ENCODE data around the gene KDR. TPM values are rescaled to one million over a fixed set of nuclear protein-coding genes. Genes with fewer than 3 reads are reported as not detected.

KDR gene
- total RNA-seq, 3 donors from 2014 or later (not counting 1 experiment from before 2014, with no cell fraction given) = 0.07 to 0.08 TPM; not detected in 1

DNA sequence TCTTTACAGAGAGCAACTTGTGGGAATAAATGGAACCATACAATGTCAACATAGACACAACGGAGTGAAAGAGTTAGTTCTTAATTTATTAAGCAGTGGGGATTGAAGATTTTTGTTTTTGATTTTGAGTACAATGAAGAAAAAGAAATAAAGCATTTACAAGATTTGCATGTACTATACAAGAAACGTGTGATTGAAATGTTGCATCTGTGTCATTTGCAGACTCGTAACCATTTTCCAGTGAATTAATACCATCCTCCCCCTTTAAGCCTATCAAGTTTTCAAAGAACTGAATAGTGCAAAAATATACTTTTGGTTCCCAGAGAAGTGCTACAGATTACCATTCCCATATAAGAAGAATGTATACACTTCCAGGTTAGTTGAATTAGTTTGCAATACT is 8.6 kb upstream of the KDR start:
- H3K4me1 Mint-ChIP-seq = no peaks in the 10 kb centered on the region
- H3K27ac Mint-ChIP-seq = no peak overlapping the region
- peaks cover 4% of the 10 kb centered on the region for H3K27me3 ChIP-seq (ENCODE audit: control insufficient read depth, insufficient read depth, low read length)
- H3K4me1 ChIP-seq (ENCODE audit: control insufficient read depth, insufficient read depth, low read length) = no peaks in the 10 kb centered on the region
- H3K36me3 ChIP-seq (ENCODE audit: control insufficient read depth, insufficient read depth, low read length) = no peaks in the 10 kb centered on the region
- ATAC-seq (no peak), DNase-seq (no peak)
- H3K36me3 Mint-ChIP-seq = no peaks in the 10 kb centered on the region
- H3K27ac ChIP-seq (ENCODE audit: low read length) = no peak overlapping the region
- H3K9me3 ChIP-seq (ENCODE audit: control insufficient read depth, insufficient read depth, low read length) = no peaks in the 10 kb centered on the region
- H3K27me3 Mint-ChIP-seq (ENCODE audit: low read depth in 2 of 2) = peaks cover 8 to 23% of the 10 kb centered on the region in 2 donors
- whole genome bisulfite sequencing (ENCODE audit: insufficient coverage) = 83% methylated on average over 3 of the region's 3 CpGs
- H3K4me3 ChIP-seq (ENCODE audit: low read length) = no peak overlapping the region
- no peak overlapping the region for H3K4me3 Mint-ChIP-seq
- intact Hi-C loops (cut with micrococcal nuclease) = no loop called here
- TF ChIP-seq, protein P1, sequence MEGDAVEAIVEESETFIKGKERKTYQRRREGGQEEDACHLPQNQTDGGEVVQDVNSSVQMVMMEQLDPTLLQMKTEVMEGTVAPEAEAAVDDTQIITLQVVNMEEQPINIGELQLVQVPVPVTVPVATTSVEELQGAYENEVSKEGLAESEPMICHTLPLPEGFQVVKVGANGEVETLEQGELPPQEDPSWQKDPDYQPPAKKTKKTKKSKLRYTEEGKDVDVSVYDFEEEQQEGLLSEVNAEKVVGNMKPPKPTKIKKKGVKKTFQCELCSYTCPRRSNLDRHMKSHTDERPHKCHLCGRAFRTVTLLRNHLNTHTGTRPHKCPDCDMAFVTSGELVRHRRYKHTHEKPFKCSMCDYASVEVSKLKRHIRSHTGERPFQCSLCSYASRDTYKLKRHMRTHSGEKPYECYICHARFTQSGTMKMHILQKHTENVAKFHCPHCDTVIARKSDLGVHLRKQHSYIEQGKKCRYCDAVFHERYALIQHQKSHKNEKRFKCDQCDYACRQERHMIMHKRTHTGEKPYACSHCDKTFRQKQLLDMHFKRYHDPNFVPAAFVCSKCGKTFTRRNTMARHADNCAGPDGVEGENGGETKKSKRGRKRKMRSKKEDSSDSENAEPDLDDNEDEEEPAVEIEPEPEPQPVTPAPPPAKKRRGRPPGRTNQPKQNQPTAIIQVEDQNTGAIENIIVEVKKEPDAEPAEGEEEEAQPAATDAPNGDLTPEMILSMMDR (IDR thresholded peaks at IDR 0.05) = no peak
- H3K9me3 Mint-ChIP-seq = peaks cover 0 to 2% of the 10 kb centered on the region in 2 donors

DNA sequence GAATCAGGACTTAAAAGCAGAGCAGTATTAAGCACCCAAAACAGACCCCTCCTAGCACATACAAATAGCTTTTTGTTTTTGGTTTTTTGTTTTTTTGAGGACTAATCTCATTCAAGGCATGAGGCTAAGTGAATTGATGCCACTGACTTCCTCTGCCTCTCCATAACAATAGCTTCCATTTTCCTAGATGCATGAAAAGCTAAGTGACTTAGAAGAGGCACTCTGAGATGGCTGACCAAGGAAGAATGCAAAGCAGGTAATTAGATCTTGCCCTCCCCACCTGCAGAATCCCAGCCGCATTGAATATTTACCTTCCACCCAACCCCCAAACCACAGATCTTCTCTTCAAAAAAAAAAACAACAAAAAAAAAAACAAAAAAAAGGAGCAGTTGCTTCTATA is 7.4 kb upstream of the KDR start:
- ATAC-seq (no peak), DNase-seq (no peak)
- H3K27me3 Mint-ChIP-seq (ENCODE audit: low read depth in 2 of 2) = peaks cover 13 to 25% of the 10 kb centered on the region in 2 donors
- no peaks in the 10 kb centered on the region for H3K36me3 Mint-ChIP-seq
- H3K4me1 ChIP-seq (ENCODE audit: control insufficient read depth, insufficient read depth, low read length) = no peaks in the 10 kb centered on the region
- no peaks in the 10 kb centered on the region for H3K36me3 ChIP-seq (ENCODE audit: control insufficient read depth, insufficient read depth, low read length)
- no peak overlapping the region for H3K4me3 ChIP-seq (ENCODE audit: low read length)
- TF ChIP-seq, protein P1 (IDR thresholded peaks at IDR 0.05) = no peak
- H3K4me1 Mint-ChIP-seq = no peaks in the 10 kb centered on the region
- H3K27me3 ChIP-seq (ENCODE audit: control insufficient read depth, insufficient read depth, low read length) = peaks cover 4% of the 10 kb centered on the region
- H3K27ac ChIP-seq (ENCODE audit: low read length) = no peak overlapping the region
- H3K9me3 Mint-ChIP-seq = peaks cover 0 to 2% of the 10 kb centered on the region in 2 donors
- no peaks in the 10 kb centered on the region for H3K9me3 ChIP-seq (ENCODE audit: control insufficient read depth, insufficient read depth, low read length)
- no peak overlapping the region for H3K4me3 Mint-ChIP-seq
- H3K27ac Mint-ChIP-seq = no peak overlapping the region
- 88% methylated on average over 1 of the region's 1 CpG for WGBS (ENCODE audit: insufficient coverage)
- intact Hi-C loops (cut with micrococcal nuclease) = no loop called here

DNA sequence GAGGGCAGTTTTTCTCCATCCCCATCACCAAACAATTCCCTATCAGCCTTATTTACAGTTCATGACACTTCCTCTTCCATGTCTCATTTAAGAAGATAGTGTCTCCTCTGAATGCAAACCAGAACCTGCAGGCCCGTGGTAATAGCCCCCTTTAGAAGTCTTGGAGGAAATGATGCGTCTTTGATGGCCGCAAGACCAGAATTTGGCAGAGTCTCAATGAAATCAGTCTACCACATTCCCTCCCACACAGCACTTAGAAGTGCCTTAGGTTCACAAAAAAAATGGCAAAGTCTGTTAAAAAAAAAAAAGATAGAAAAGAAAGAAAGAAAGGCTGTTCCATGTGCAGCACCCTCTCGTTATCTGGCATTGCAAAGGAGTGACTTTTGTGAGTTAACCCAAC is 2.1 kb upstream of the KDR start:
- DNase-seq = no peak
- H3K27me3 ChIP-seq (ENCODE audit: control insufficient read depth, insufficient read depth, low read length) = peaks cover 11% of the 10 kb centered on the region
- Mint-ChIP-seq H3K9me3 (no peaks in the 10 kb centered on the region), H3K27ac (no peak overlapping the region), H3K27me3 (ENCODE audit: low read depth in 2 of 2) (peaks cover 40 to 44% of the 10 kb centered on the region in 2 donors), H3K4me3 (no peak overlapping the region), H3K4me1 (peaks cover 7 to 8% of the 10 kb centered on the region in 2 donors), H3K36me3 (no peaks in the 10 kb centered on the region)
- no peaks in the 10 kb centered on the region for H3K36me3 ChIP-seq (ENCODE audit: control insufficient read depth, insufficient read depth, low read length)
- no peak overlapping the region for H3K4me3 ChIP-seq (ENCODE audit: low read length)
- no peak overlapping the region for H3K27ac ChIP-seq (ENCODE audit: low read length)
- no peak for ATAC-seq
- 54% methylated on average over 4 of the region's 4 CpGs for WGBS (ENCODE audit: insufficient coverage)
- TF ChIP-seq, protein P1 (IDR thresholded peaks at IDR 0.05) = no peak
- intact Hi-C loops (cut with micrococcal nuclease) = no loop called here
- H3K4me1 ChIP-seq (ENCODE audit: control insufficient read depth, insufficient read depth, low read length) = peaks cover 8% of the 10 kb centered on the region
- no peaks in the 10 kb centered on the region for H3K9me3 ChIP-seq (ENCODE audit: control insufficient read depth, insufficient read depth, low read length)

DNA sequence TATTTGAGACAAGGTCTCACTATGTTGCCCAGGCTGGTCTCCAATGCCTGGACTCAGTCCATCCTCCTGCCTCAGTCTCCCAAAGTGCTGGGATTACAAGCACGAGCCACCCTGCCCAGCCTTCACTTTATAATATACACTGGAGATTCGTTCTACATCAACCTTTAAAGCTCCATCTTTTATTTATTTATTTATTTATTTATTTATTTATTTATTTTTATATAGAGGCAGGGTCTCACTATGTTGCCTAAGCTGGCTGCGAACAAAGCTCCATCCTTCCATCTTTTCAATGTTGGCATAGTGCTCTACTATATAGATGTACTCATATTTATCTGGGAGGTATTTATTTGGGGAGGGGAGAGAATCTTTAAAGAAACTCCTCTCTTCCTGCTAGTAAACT is 1.7 kb upstream of the KDR start:
- Mint-ChIP-seq H3K27ac (no peak overlapping the region), H3K27me3 (ENCODE audit: low read depth in 2 of 2) (peaks cover 40 to 44% of the 10 kb centered on the region in 2 donors), H3K36me3 (no peaks in the 10 kb centered on the region), H3K4me1 (peaks cover 7 to 8% of the 10 kb centered on the region in 2 donors), H3K9me3 (no peaks in the 10 kb centered on the region), H3K4me3 (no peak overlapping the region)
- Histone ChIP-seq H3K4me1 (ENCODE audit: control insufficient read depth, insufficient read depth, low read length) (peaks cover 8% of the 10 kb centered on the region), H3K4me3 (ENCODE audit: low read length) (no peak overlapping the region), H3K36me3 (ENCODE audit: control insufficient read depth, insufficient read depth, low read length) (no peaks in the 10 kb centered on the region), H3K27ac (ENCODE audit: low read length) (no peak overlapping the region), H3K27me3 (ENCODE audit: control insufficient read depth, insufficient read depth, low read length) (peaks cover 11% of the 10 kb centered on the region), H3K9me3 (ENCODE audit: control insufficient read depth, insufficient read depth, low read length) (no peaks in the 10 kb centered on the region)
- TF ChIP-seq, protein P1 (IDR thresholded peaks at IDR 0.05) = no peak
- intact Hi-C loops (cut with micrococcal nuclease) = no loop called here
- 88% methylated on average over 1 of the region's 3 CpGs for WGBS (ENCODE audit: insufficient coverage)
- ATAC-seq (no peak), DNase-seq (no peak)

Measured in natural killer cell (primary cell).